Smooth muscle cell (in vitro differentiated cells): ENCODE results near the gene LMAN2. TPM values are rescaled to one million over a fixed set of nuclear protein-coding genes. Genes with fewer than 3 reads are reported as not detected.

Experiments
- DNase-seq: peaks from one replicate; lab custom pipeline; 2025; ENCODE audit not compliant: unreplicated experiment; lab: John Stamatoyannopoulos, UW
- H2AFZ ChIP-seq: fragments of 200-600 bp; sonication (generic); 2 replicates; pipeline ENCODE4 v1.6.0; 2016; ENCODE audit warnings: antibody characterized with exemption, low read depth, mild to moderate bottlenecking
- H3F3A ChIP-seq: fragments of 200-600 bp; sonication (generic); 2 replicates; pipeline ENCODE4 v1.6.0; 2017; ENCODE audit warnings: antibody characterized with exemption, low read depth
- H3K27ac ChIP-seq: fragments of 200-600 bp; sonication (generic); 2 replicates; pipeline ENCODE4 v1.5.1; 2016; ENCODE audit warnings: low read depth, mild to moderate bottlenecking
- H3K27me3 ChIP-seq: fragments of 200-600 bp; sonication (generic); 2 replicates; pipeline ENCODE4 v1.6.1; 2016; ENCODE audit warnings: low read depth, mild to moderate bottlenecking
- H3K36me3 ChIP-seq: fragments of 200-600 bp; sonication (generic); 2 replicates; pipeline ENCODE4 v1.5.1; 2016; ENCODE audit warnings: low read depth
- H3K4me1 ChIP-seq: fragments of 200-600 bp; sonication (generic); 2 replicates; pipeline ENCODE4 v1.5.1; 2016; ENCODE audit warnings: low read depth
- H3K4me2 ChIP-seq: fragments of 200-600 bp; sonication (generic); 2 replicates; pipeline ENCODE4 v1.6.0; 2016; ENCODE audit warnings: mild to moderate bottlenecking
- H3K4me3 ChIP-seq: fragments of 200-600 bp; sonication (generic); 2 replicates; pipeline ENCODE4 v1.5.1; 2016; ENCODE audit warnings: mild to moderate bottlenecking
- H3K79me2 ChIP-seq: fragments of 200-600 bp; sonication (generic); 2 replicates; pipeline ENCODE4 v1.6.0; 2016; ENCODE audit warnings: low read depth, mild to moderate bottlenecking
- H3K9ac ChIP-seq: fragments of 200-600 bp; sonication (generic); 2 replicates; pipeline ENCODE4 v1.6.0; 2016; ENCODE audit warnings: low read depth
- H3K9me3 ChIP-seq: fragments of 200-600 bp; sonication (generic); replicated peaks from 2 replicates; pipeline ENCODE4 v1.5.1; 2016; ENCODE audit warnings: low read depth
- H4K20me1 ChIP-seq: fragments of 200-600 bp; sonication (generic); 2 replicates; pipeline ENCODE4 v1.6.0; 2016; ENCODE audit warnings: low read depth
- CTCF ChIP-seq: fragments of 200-600 bp; sonication (generic); IDR thresholded peaks from 2 replicates; pipeline ENCODE4 v1.5.1; 2017; ENCODE audit warnings: borderline replicate concordance, mild to moderate bottlenecking, antibody characterized with exemption; ENCODE audit not compliant: insufficient read depth, poor library complexity, severe bottlenecking
- WGBS: methylation state at CpG from one replicate; pipeline ENCODE4 v1.1.7; 2016; ENCODE audit warnings: low lambda C conversion rate; 5-methylcytosine and 5-hydroxymethylcytosine counted together
- polyA plus RNA-seq: library from polyadenylated mRNA; unstranded; fragments of >200 nt; fragmentation: Nextera tagmentation; extraction: Ambion mirVana; gene quantifications from 2 replicates; pipeline ENCODE4 v1.2.1, GENCODE V29; 2016
- total RNA-seq: library from RNA; depleted of rRNA; stranded (reverse); fragments of >200 nt; gene quantifications from 2 replicates; pipeline ENCODE4 v1.2.3, GENCODE V29; 2014

LMAN2 gene
- total and polyA plus RNA-seq, 2 experiments from 2014 or later: 241 to 253 TPM

- Histone ChIP-seq H3K4me2 (peak overlapping the region; percentile 96), H3K4me3 (peak overlapping the region; percentile 71), H3K27ac (no peak overlapping the region), H2AFZ (no peak overlapping the region), H3K36me3 (no peaks in the 10 kb centered on the region), H3K9ac (no peak overlapping the region), H4K20me1 (peaks cover 46% of the 10 kb centered on the region), H3K9me3 (no peaks in the 10 kb centered on the region), H3K27me3 (no peaks in the 10 kb centered on the region), H3K4me1 (no peaks in the 10 kb centered on the region), H3F3A (no peaks in the 10 kb centered on the region), H3K79me2 (no peaks in the 10 kb centered on the region)
- WGBS: 7% methylated on average over 19 of the region's 19 CpGs
- TF ChIP-seq CTCF: no peak
- DNase-seq: no peak
These were observed 38.8 kb downstream of the LMAN2 start for GRCh38 chr5:177312649-177313181.

- H3F3A ChIP-seq: no peaks in the 10 kb centered on the region
- peak within 1 kb of the TSS; percentile 96 for H3K4me2 ChIP-seq
- peaks cover 40% of the 10 kb centered on the region for H4K20me1 ChIP-seq
- peak within 1 kb of the TSS; percentile 45 for H3K9ac ChIP-seq
- 1% methylated on average over 58 of the region's 78 CpGs for WGBS
- H3K4me1 ChIP-seq: no peaks in the 10 kb centered on the region
- peak within 1 kb of the TSS; percentile 71 for H3K4me3 ChIP-seq
- no peak within 1 kb of the TSS for H2AFZ ChIP-seq
- peak; percentile 74 for DNase-seq
- no peak for TF ChIP-seq CTCF
- H3K27me3 ChIP-seq: no peaks in the 10 kb centered on the region
- H3K9me3 ChIP-seq: no peaks in the 10 kb centered on the region
- H3K27ac ChIP-seq: peak within 1 kb of the TSS; percentile 55
- H3K79me2 ChIP-seq: no peaks in the 10 kb centered on the region
- no peaks in the 10 kb centered on the region for H3K36me3 ChIP-seq
These were observed 39.5 kb downstream of the LMAN2 start, which contains the start of gene MXD3 for GRCh38 chr5:177311723-177312648. Gene MXD3 (minus strand): TSS chr5:177311898. CDS start chr5:177311830, 68 bp downstream.

GRCh38 chr5:177311392-177311722, 40.1 kb downstream of the LMAN2 start:
- no peaks in the 10 kb centered on the region for H3F3A ChIP-seq

More at GRCh38 chr5:177311392-177311722, 40.1 kb downstream of the LMAN2 start:
- no peaks in the 10 kb centered on the region for H3K9me3 ChIP-seq
- H2AFZ ChIP-seq: no peak overlapping the region
- H3K79me2 ChIP-seq: no peaks in the 10 kb centered on the region
- H3K27me3 ChIP-seq: no peaks in the 10 kb centered on the region
- 0% methylated on average over 10 of the region's 23 CpGs for WGBS
- H3K36me3 ChIP-seq: no peaks in the 10 kb centered on the region
- H3K4me3 ChIP-seq: peak overlapping the region; percentile 71
- TF ChIP-seq CTCF: no peak
- peak overlapping the region; percentile 96 for H3K4me2 ChIP-seq
- peaks cover 40% of the 10 kb centered on the region for H4K20me1 ChIP-seq
- peak overlapping the region; percentile 45 for H3K9ac ChIP-seq
- no peak overlapping the region for H3K27ac ChIP-seq
- no peak for DNase-seq
- no peaks in the 10 kb centered on the region for H3K4me1 ChIP-seq
